ENCODE measurements around the gene CLTCL1.

- TF ChIP-seq, protein P1, sequence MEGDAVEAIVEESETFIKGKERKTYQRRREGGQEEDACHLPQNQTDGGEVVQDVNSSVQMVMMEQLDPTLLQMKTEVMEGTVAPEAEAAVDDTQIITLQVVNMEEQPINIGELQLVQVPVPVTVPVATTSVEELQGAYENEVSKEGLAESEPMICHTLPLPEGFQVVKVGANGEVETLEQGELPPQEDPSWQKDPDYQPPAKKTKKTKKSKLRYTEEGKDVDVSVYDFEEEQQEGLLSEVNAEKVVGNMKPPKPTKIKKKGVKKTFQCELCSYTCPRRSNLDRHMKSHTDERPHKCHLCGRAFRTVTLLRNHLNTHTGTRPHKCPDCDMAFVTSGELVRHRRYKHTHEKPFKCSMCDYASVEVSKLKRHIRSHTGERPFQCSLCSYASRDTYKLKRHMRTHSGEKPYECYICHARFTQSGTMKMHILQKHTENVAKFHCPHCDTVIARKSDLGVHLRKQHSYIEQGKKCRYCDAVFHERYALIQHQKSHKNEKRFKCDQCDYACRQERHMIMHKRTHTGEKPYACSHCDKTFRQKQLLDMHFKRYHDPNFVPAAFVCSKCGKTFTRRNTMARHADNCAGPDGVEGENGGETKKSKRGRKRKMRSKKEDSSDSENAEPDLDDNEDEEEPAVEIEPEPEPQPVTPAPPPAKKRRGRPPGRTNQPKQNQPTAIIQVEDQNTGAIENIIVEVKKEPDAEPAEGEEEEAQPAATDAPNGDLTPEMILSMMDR (IDR thresholded peaks at IDR 0.05), result no peak
- TF ChIP-seq POLR2A (IDR thresholded peaks at IDR 0.05), result no peak
Observed at GRCh38 chr22:19234126-19234896, 57.2 kb downstream of the CLTCL1 start.
